Brain microvascular endothelial cell (primary cell): ENCODE measurements around the gene CTRB1.

ENCODE experiments used
- DNase-seq: peaks from one replicate; pipeline ENCODE4 v3.0.0-alpha.2; 2020
- H3K27ac ChIP-seq: fragments of 250-450 bp; sonication (Bioruptor Pico); 2 replicates; pipeline ENCODE4 v1.5.1; 2020; ENCODE audit warnings: mild to moderate bottlenecking, moderate library complexity
- H3K27me3 ChIP-seq: fragments of 250-450 bp; sonication (Bioruptor Pico); replicated peaks from 2 replicates; pipeline ENCODE4 v1.5.1; 2020; ENCODE audit warnings: mild to moderate bottlenecking
- H3K36me3 ChIP-seq: fragments of 250-450 bp; sonication (Bioruptor Pico); replicated peaks from 2 replicates; pipeline ENCODE4 v1.5.1; 2020; ENCODE audit warnings: mild to moderate bottlenecking
- H3K4me3 ChIP-seq: 2 replicates; pipeline ENCODE4 v1.5.1; 2011; ENCODE audit warnings: low read depth, mild to moderate bottlenecking, control low read depth, low read length, moderate library complexity
- in situ Hi-C: cut with HindIII; loops from 2 replicates; pipeline ENCODE4 v1.10.0; 2017; ENCODE audit warnings: low sequenced_read_pairs, low pct_ligation_motif_present
- TF ChIP-seq, protein P1 (sequence below): IDR thresholded peaks from 2 replicates; pipeline ENCODE4 v1.5.1; 2011; ENCODE audit warnings: low read depth, mild to moderate bottlenecking, moderate library complexity, low read length, control low read depth, inconsistent platforms; ENCODE audit errors: missing control alignments

The CTRB1 gene

DNA sequence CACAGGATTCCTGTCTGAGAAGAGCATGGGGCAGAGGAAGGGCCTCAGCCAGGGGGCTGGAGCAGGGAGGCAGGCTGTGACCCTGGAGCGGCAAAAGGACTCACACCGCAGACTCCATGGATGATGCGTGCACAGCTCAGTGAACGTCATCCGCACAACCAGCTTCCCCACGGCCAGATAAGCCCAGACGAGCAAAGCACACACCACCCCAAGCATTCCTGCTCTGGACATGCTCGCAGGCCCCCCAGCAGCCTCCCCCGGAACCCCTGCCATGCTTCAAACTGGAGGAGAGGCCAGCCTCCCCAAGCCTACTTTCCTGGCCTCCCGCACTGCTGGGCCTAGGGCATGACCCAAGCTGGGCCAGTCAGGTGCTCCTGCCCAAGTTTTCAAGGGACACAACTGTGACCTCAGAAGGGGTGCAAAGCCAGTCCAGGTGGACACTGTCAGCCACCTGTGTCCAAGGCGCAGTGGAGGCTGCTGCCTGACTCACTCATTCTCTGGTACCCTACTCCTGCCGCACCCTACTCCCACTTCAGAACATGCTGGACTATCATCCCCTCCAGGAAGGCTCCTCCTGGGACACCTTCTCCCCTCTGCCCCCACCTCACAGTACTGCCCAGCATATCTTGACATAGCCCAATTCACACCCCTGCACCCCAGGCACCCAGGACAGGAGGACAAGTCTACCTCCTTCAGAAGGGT lies 27.9 kb downstream of the CTRB1 start:
- Histone ChIP-seq H3K4me3 (no peak overlapping the region), H3K27me3 (no peaks in the 10 kb centered on the region), H3K36me3 (peaks cover 23% of the 10 kb centered on the region), H3K27ac (peak overlapping the region; percentile 98)
- DNase-seq: peak; percentile 96
- TF ChIP-seq, protein P1, sequence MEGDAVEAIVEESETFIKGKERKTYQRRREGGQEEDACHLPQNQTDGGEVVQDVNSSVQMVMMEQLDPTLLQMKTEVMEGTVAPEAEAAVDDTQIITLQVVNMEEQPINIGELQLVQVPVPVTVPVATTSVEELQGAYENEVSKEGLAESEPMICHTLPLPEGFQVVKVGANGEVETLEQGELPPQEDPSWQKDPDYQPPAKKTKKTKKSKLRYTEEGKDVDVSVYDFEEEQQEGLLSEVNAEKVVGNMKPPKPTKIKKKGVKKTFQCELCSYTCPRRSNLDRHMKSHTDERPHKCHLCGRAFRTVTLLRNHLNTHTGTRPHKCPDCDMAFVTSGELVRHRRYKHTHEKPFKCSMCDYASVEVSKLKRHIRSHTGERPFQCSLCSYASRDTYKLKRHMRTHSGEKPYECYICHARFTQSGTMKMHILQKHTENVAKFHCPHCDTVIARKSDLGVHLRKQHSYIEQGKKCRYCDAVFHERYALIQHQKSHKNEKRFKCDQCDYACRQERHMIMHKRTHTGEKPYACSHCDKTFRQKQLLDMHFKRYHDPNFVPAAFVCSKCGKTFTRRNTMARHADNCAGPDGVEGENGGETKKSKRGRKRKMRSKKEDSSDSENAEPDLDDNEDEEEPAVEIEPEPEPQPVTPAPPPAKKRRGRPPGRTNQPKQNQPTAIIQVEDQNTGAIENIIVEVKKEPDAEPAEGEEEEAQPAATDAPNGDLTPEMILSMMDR: no peak
- in situ Hi-C loops: no loop called here

DNA sequence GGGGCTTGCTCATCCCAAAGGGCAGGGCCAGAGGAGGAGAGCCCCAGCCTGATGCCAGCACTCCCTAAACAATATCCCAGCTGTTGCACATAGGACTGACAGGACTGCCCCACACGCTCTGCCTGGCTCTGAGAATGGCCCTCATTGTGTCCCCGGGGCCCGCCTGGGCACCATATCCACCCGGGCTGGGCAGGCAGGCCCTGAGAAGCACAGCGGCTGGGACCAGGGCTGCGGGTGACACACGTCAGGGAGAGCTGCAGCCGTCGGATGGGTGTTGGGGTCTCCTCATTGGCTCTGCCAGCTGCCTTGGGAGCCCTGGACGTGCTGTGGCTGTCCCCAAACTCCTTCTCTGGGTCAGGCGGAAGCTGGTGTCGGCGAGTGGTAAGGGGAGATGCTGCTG lies 28.5 kb downstream of the CTRB1 start:
- H3K27ac ChIP-seq: peak overlapping the region; percentile 98
- H3K4me3 ChIP-seq: peak overlapping the region; percentile 12
- no peak for DNase-seq
- H3K27me3 ChIP-seq: no peaks in the 10 kb centered on the region
- TF ChIP-seq, protein P1: no peak
- H3K36me3 ChIP-seq: peaks cover 18% of the 10 kb centered on the region
- in situ Hi-C loops: no loop called here

DNA sequence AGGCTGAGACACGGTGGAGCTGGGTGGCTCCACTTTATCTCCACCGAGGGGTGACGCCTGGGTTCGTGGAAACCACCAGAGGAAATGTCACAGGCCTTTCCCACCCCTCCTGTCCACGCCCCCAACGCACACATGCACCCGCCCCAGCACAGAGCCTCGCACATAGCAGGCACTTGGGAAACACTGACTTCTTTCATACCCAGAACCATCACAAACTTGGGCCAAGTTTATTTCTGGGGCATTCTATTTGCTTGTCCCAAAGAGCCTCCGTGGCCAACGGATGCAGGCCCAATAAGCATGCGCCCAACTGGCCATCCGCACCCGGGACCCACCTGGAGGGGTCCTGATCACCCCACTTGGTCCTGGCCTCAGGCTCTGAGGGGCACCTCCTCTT lies 29.4 kb downstream of the CTRB1 start:
- no peaks in the 10 kb centered on the region for H3K27me3 ChIP-seq
- peak overlapping the region; percentile 17 for H3K4me3 ChIP-seq
- in situ Hi-C loops: no loop called here
- no peak for DNase-seq
- H3K27ac ChIP-seq: peak overlapping the region; percentile 98
- peaks cover 12% of the 10 kb centered on the region for H3K36me3 ChIP-seq
- TF ChIP-seq, protein P1: no peak

DNA sequence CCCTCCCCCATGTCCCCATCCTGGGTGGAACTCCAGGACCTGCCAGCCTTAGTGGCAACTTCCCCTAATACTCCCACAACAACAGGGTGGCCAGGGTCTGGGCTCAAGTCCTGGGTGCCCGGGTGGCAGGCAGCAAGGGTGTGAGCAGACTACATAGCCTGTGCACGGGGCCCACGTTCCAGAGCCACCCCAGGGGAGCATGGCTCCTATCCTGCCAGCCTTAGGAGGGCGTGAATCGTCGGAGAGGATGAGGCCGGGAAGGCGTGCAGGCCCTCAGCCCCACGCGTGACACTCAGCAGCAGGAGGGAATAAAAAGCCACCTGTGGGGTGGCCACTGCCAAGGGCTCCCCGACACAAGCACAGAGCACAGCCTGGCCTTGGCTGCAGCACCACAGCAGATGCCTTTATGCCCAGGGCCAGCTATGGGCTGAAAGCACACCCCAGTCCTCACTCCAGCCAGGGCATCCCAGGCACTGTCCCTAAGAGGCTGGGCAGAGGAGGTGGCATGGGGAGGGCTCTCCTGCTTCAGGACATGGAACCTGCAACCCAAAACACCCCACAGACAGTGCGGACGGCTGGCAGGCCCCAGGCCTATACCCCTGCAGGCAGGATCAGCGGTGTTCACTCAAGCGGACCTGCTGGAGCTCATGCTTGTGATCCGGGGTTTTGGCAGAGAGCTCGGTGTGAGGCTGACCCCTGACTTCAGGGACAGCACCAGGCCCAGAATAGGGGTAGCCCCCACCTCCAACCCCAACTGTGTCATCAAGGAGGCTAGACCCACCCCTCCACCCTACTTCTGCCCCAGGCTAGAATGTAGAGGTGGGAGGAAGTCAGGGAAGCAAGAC lies 30.0 kb downstream of the CTRB1 start:
- Histone ChIP-seq H3K36me3 (peaks cover 10% of the 10 kb centered on the region), H3K27me3 (no peaks in the 10 kb centered on the region), H3K4me3 (peak overlapping the region; percentile 86), H3K27ac (peak overlapping the region; percentile 98)
- in situ Hi-C loops: no loop called here
- no peak for DNase-seq
- TF ChIP-seq, protein P1: no peak

DNA sequence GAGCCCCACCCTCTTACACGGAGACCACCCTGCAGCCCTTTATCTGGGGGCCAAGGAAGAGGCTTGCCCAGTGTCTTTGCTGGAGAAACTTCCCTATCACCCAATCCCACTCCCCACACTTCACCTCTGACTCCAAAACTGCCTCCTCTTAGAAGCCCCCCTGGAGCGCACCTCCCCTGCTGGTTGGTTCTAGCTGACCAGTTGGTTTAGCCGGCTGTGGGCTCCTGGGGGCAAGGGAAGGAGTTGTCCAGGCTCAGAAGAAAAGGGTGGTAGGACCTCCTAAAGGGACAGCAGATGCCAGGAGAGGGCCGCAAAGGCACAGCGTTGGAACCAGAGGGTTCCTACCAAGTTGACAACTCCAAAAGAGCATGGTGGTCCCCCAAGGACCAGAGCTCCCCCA lies 30.7 kb downstream of the CTRB1 start:
- H3K27me3 ChIP-seq: no peaks in the 10 kb centered on the region
- H3K36me3 ChIP-seq: peaks cover 6% of the 10 kb centered on the region
- TF ChIP-seq, protein P1: peak; percentile 16
- H3K27ac ChIP-seq: peak overlapping the region; percentile 98
- DNase-seq: no peak
- in situ Hi-C loops: no loop called here
- peak overlapping the region; percentile 86 for H3K4me3 ChIP-seq
